Adrenal gland (tissue), 12 donors: ENCODE data around the gene AMT. TPM values are rescaled to one million over a fixed set of nuclear protein-coding genes. Genes with fewer than 3 reads are reported as not detected.

Experiments
- DNase-seq, 7 donors: peaks; one replicate each; pipeline ENCODE4 v3.0.0-alpha.2; 2019 to 2020
- H3K27ac ChIP-seq, 5 donors: fragments of 200-600 bp; sonication (generic) in 4 of 5; 1 replicate in 3 of 5; 2 replicates in 2 of 5; pipeline versions ENCODE4 v1.5.1 to v1.8.0; 2016 to 2020; ENCODE audit warnings: mild to moderate bottlenecking in 1 of 5
- H3K27me3 ChIP-seq: fragments of 200-600 bp; 2 replicates; pipeline ENCODE4 v1.8.0; 2021
- H3K36me3 ChIP-seq, 2 donors: fragments of 200-600 bp; replicated peaks in 1 of 2; 1 replicate in 1 of 2; 2 replicates in 1 of 2; pipeline versions ENCODE4 v1.5.1 to v1.8.0; 2018 to 2022
- H3K4me1 ChIP-seq, 2 donors: fragments of 200-600 bp; replicated peaks in 1 of 2; 1 replicate in 1 of 2; 2 replicates in 1 of 2; pipeline versions ENCODE4 v1.5.1 to v1.8.0; 2018 to 2021
- H3K4me3 ChIP-seq, 4 donors: fragments of 200-600 bp; sonication (generic) in 3 of 4; one replicate each; pipeline ENCODE4 v1.5.1; 2016 to 2018
- H3K9me3 ChIP-seq, 3 donors: fragments of 200-600 bp; sonication (generic) in 1 of 3; replicated peaks in 1 of 3; 1 replicate in 2 of 3; 2 replicates in 1 of 3; pipeline versions ENCODE4 v1.5.1 to v1.8.0; 2016 to 2021
- POLR2A ChIP-seq, 2 donors: fragments of 450-650 bp; IDR thresholded peaks; one replicate each; pipeline ENCODE4 v1.6.1; 2017; ENCODE audit warnings: antibody characterized with exemption in 2 of 2, mild to moderate bottlenecking in 2 of 2, moderate library complexity in 1 of 2
- WGBS, 4 donors: extraction: QIAGEN DNeasy Blood & Tissue Kit in 2 of 4; methylation state at CpG; one replicate each; pipeline versions ENCODE4 v1.1.5 to v1.1.7; 2013 to 2017; 5-methylcytosine and 5-hydroxymethylcytosine counted together
- intact Hi-C, 2 donors: fragments of 100-400 bp; cut with DNase I; formaldehyde crosslinking; loops; one replicate each; pipeline versions ENCODE4 v1.14.1 to v1.15.0; 2022 to 2023
- polyA plus RNA-seq, 3 donors: library from polyadenylated mRNA; stranded (reverse); fragments of 200-250 nt in 2 of 3; fragments of 350-450 nt in 1 of 3; fragmentation: Illumina TruSeq in 1 of 3; extraction: RNeasy Lipid Tissue Mini Kit (QIAGEN cat#74804) in 1 of 3; gene quantifications; one replicate each; pipeline ENCODE4 v1.2.3, GENCODE V29; 2013 to 2014
- total RNA-seq, 9 donors: library from RNA; depleted of rRNA in 4 of 9; stranded (reverse); fragments of >200 nt in 4 of 9; fragments of 120-200 nt in 1 of 9; fragmentation: NEBNext Ultra II Directional in 1 of 9; extraction: Animal tissue kit (Norgen Biotek cat#: 25700) in 1 of 9; gene quantifications; one replicate each; pipeline versions ENCODE4 v1.1.0 to v1.2.4, GENCODE V29; 2013 to 2023
- TF ChIP-seq, protein P1 (sequence below), 6 experiments: fragments of 450-650 bp in 4 of 6; fragments of 200-600 bp in 2 of 6; sonication (generic) in 1 of 6; IDR thresholded peaks; 1 replicate in 5 of 6; 2 replicates in 1 of 6; pipeline versions ENCODE4 v1.5.1 to v1.8.0; 2016 to 2021; ENCODE audit warnings: antibody characterized with exemption in 6 of 6, mild to moderate bottlenecking in 2 of 6, moderate library complexity in 1 of 6
- donor health status: healthy with polysubstance abuse.
- donor health status: Bipolar disorder and iron deficiency.
- donor health status: DM: yes; HTN: yes; CAD: no.
- donor health status: DM: no; HTN: no; CAD: no.
- donor health status: DM: no; HTN: no; CAD: no.
- donor health status: DM: yes; HTN: yes; CAD: no.

Gene AMT
- total and polyA plus RNA-seq, 12 donors = 5.6 to 55.8 (median 20.7) TPM

DNA sequence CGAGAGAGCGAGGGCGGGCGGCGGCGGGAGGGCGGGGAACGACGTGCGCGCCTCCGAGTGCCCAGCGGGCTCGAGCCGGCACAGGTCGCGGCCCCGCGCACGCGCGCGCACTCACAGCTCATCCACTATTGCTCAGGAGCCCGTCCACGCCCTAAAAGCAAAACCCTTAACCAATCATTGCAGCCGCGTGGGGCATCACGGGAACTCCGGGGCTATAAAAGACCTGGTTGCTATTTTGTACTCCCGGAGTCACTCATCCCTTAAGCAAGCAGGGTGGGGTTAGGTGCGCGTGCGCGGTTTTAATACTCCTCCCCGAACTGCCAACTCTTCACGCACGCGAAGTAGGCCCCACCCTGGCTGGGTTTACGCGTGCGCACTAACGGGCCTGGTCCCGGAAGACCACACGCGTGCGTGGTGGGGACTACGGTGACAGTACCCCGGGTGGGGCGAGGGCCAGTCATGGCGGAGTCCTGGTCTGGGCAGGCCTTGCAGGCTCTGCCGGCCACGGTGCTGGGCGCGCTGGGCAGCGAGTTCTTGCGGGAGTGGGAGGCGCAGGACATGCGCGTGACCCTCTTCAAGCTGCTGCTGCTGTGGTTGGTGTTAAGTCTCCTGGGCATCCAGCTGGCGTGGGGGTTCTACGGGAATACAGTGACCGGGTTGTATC lies 10.2 kb downstream of the AMT start, which contains the start of the genes RHOA and TCTA:
Gene RHOA (minus strand): TSS at position 9 of the 664 bp plus-strand sequence. CDS start 36,387 bp downstream, outside the sequence.
Gene TCTA (plus strand): TSS at position 456 of the 664 bp plus-strand sequence. CDS start 4 bp downstream, at position 460.
- H3K4me3 ChIP-seq = peak within 1 kb of the TSS; percentile 47 to 99 (median 86)
- peaks cover 0 to 8% of the 10 kb centered on the region in 2 donors for H3K36me3 ChIP-seq
- no peaks in the 10 kb centered on the region for H3K9me3 ChIP-seq
- no peaks in the 10 kb centered on the region for H3K27me3 ChIP-seq
- 0% methylated on average over 11 to 62 of the region's 62 CpGs for WGBS, 4 donors
- intact Hi-C loops = no loop called here
- peak within 1 kb of the TSS; percentile 85 to 100 (median 98) for H3K27ac ChIP-seq
- H3K4me1 ChIP-seq = peaks cover 22 to 50% of the 10 kb centered on the region in 2 donors
- peak; percentile 99 to 100 (median 100) for DNase-seq
- TF ChIP-seq POLR2A (IDR thresholded peaks at IDR 0.05) = peak; percentile 89 to 98
- TF ChIP-seq, protein P1, sequence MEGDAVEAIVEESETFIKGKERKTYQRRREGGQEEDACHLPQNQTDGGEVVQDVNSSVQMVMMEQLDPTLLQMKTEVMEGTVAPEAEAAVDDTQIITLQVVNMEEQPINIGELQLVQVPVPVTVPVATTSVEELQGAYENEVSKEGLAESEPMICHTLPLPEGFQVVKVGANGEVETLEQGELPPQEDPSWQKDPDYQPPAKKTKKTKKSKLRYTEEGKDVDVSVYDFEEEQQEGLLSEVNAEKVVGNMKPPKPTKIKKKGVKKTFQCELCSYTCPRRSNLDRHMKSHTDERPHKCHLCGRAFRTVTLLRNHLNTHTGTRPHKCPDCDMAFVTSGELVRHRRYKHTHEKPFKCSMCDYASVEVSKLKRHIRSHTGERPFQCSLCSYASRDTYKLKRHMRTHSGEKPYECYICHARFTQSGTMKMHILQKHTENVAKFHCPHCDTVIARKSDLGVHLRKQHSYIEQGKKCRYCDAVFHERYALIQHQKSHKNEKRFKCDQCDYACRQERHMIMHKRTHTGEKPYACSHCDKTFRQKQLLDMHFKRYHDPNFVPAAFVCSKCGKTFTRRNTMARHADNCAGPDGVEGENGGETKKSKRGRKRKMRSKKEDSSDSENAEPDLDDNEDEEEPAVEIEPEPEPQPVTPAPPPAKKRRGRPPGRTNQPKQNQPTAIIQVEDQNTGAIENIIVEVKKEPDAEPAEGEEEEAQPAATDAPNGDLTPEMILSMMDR (IDR thresholded peaks at IDR 0.05) = no peak

DNA sequence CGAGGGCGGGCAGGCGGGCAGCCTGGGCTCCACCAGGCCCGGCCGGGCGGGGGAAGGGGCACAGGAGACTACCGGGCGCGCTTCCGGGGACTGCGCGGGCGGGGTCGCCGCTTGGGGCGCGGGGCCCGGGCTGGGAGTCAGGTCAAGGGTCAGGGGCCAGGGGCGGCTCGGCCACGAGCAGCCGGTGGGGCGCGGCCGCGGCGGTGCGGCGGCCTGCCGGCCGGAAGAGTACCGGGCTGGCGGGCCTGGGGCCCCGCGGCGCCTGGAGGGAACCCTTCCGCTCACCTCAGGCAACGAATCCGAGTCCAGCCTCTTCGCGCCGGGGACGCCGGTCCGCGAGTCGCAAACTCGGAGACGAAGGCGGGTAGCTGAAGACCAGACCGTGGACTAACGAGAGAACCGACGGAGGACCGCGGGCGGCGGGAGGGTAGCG lies 10.7 kb downstream of the AMT start:
- TF ChIP-seq, protein P1 (IDR thresholded peaks at IDR 0.05) = peak in 2 of 6 experiments; percentile 9 to 33
- TF ChIP-seq POLR2A (IDR thresholded peaks at IDR 0.05) = peak in 1 of 2 donors; percentile 18
- H3K36me3 ChIP-seq = peaks cover 0 to 8% of the 10 kb centered on the region in 2 donors
- H3K9me3 ChIP-seq = no peaks in the 10 kb centered on the region
- WGBS, 4 donors = 0 to 1% methylated on average over 59 of the region's 59 CpGs; no CpG with 5 or more reads in 2 of the 4 donors
- H3K27ac ChIP-seq = peak overlapping the region; percentile 85 to 100 (median 98)
- peak; percentile 58 to 76 (median 66) for DNase-seq
- H3K4me3 ChIP-seq = peak overlapping the region; percentile 47 to 99 (median 86)
- intact Hi-C loops = no loop called here
- H3K4me1 ChIP-seq = peaks cover 27 to 55% of the 10 kb centered on the region in 2 donors
- no peaks in the 10 kb centered on the region for H3K27me3 ChIP-seq

DNA sequence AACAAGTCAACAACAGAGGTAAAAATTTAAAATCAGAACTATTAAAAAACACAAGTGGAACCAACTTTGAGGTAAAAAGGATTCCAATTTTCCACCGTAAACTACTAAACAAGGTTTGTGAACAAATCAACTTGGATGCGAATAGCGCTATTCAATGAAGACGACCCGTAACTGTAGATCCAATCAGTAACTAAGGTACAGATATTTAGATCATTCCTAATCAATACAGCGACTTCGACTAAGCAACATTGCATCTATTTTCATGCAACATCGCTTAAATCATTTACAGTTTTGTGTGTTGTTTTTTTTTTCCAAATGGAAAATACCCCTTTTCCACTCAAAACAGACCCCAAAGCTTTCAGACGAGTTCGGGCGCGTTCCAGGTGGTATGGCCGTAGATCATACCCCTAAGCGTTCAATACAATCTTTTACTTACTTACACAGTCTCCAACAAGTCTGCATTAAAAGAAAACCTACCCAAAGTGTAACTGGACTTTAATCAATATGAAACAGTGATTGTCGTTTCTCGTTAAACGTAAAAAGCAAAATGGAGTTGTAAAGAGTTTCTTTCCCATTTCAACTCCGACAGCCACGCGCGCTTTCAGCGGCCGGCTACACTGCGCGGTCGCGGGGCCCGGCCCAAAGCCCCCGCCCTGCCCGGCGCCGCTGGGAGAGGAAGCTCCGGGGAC lies 11.3 kb downstream of the AMT start:
- H3K4me3 ChIP-seq = peak overlapping the region; percentile 47 to 99 (median 86)
- H3K4me1 ChIP-seq = peaks cover 32 to 61% of the 10 kb centered on the region in 2 donors
- no peaks in the 10 kb centered on the region for H3K9me3 ChIP-seq
- DNase-seq = no peak
- intact Hi-C loops = no loop called here
- H3K27me3 ChIP-seq = no peaks in the 10 kb centered on the region
- peak overlapping the region; percentile 85 to 100 (median 98) for H3K27ac ChIP-seq
- 0 to 1% (median 1%) methylated on average over 27 to 33 of the region's 33 CpGs for whole genome bisulfite sequencing, 4 donors
- peaks cover 0 to 8% of the 10 kb centered on the region in 2 donors for H3K36me3 ChIP-seq
- TF ChIP-seq POLR2A (IDR thresholded peaks at IDR 0.05) = no peak
- TF ChIP-seq, protein P1 (IDR thresholded peaks at IDR 0.05) = no peak
